HG03442 (cell line): ENCODE results near the gene HOXB9.

Source experiments
- ATAC-seq: cut with Tn5 transposase; IDR thresholded peaks from one replicate; pipeline ENCODE4 v1.9.1; 2021; ENCODE audit warnings: mild to moderate bottlenecking, moderate library complexity; ENCODE audit not compliant: unreplicated experiment

HOXB9 gene

GRCh38 chr17:48626245-48627117, at the start of gene HOXB9:
Gene HOXB9 (minus strand): TSS chr17:48626358. CDS start chr17:48626269, 89 bp downstream.
- no peak for ATAC-seq

- ATAC-seq, result no peak
Observed at GRCh38 chr17:48672340-48672739, 46.2 kb upstream of the HOXB9 start.

GRCh38 chr17:48671697-48672171, 45.6 kb upstream of the HOXB9 start:
- no peak for ATAC-seq

- no peak for ATAC-seq
Observed at GRCh38 chr17:48663134-48663924, 37.2 kb upstream of the HOXB9 start.

DNA sequence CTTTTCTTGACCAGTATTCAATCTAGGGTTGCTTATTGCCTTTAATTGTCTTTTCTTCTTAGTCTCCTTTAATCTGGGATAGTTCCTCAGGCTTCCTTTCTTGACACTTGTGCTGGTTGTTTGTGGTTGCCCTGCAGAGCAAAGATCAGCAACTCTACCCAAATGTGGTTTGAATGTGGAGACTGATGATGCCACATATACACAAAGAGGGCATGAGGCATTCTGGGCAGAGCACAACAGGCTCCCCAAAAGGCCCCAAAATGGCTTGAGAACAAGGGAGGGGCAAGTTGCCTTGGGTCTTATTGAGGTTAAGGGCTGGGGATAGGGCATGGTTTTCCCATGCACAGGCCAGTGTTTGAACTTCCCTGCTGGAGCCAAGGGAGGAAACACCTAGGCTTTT, 29.8 kb upstream of the HOXB9 start:
- ATAC-seq, result no peak

DNA sequence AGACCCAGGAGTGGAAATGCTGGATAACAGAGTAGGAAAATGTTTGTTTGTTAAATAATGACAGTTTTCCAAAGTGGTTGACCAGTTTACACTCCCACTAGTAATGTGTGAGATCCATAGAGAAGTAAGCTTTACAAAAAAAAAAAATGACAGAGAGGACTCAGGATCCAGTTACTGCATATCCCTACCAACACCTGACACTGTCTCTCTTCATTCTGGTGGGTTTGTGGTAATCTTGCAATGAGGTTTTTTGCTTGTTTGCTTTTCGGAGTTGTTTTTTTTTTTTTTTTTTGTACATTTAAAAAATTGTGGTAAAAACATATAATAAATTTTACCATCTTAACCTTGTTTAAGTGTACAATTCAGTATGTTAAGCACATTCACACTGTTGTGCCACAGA, 23.6 kb upstream of the HOXB9 start:
- ATAC-seq, result no peak

DNA sequence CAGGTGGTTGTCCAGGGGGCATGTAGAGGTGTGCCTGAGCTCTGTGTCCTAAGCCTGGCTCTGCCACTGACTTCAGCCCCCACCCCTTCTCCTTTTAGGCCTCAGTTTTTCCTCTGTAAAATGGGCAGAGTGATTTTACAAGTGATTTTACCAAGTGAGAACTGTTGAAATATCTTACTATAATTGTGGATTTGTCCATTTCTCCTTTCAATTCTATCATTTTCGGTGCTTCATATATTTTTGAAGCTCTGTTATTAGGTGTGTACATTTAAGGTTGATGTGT, 21.7 kb upstream of the HOXB9 start:
- ATAC-seq, result no peak

GRCh38 chr17:48647103-48647962, 21.2 kb upstream of the HOXB9 start:
- ATAC-seq, result no peak

DNA sequence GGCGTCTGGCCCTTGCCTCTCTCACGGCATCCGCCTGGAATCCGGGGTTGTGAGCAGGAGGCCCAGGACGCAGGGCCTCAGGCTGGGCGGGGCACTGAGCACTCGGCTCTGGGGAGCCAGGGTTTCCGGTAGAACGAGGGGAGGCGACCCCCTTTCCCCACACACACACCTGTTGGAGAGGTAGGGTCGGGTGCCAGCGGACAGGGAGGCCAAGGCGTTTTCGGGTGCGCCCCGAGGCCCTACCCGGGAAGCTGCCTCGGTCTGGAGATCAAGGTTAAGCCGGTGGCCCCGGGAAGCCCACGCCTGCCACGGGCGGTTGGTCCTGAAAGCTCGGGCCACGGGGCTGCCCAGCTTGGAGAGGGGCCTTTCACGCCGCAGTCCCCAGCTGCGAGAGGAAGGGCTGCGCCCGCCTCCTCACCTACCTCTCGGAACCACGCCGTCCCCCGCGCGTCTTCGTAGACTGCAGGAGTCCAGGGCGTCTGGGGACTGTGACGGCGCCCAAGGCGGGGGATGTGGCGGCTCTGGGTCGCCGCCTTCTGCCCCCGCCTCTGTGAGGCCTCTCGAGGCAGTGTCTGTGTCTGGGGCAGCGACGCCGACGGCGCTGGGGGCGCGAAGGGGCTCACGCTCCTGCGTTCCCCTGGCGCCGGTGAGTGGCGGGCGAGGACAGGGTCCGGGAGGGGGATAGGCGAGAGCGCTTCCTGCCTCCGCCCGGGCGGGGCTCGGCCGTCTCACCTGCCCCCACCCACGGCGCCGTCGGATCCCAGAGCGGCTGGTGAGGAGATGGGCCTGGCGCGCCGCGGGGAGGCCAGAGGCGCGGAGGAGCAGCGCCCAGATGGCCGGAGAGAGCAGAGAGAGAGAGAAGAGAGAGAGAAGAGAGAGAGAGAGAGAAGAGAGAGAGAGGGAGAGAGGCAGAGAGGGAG, 20.3 kb upstream of the HOXB9 start:
- ATAC-seq, result no peak

DNA sequence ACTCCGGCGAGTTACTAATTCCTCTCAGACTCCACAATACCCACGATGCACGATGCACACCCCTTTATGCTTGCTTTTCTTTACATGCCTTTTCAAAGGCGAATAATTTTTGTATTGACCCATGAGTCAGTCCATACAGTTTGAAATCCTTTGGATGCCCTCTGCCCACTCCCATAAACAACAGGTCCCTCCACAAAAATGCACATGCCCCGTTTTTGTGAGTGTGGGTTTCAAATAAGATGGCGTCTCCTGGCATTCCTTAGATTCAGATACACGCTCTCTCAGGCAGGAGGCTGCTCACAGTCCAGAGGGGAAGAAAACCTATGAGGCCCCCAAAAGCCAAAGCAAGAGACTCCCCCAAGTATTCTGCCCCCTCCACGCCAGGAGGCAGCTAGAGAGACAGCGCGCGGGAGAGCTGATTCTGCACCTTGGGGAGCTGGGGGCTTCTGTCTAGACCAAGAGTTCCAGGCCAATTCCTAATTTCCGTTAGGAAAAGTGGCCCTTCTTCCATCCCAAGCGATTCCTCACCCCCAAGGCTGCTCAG, 19.6 kb upstream of the HOXB9 start:
- ATAC-seq, result no peak

DNA sequence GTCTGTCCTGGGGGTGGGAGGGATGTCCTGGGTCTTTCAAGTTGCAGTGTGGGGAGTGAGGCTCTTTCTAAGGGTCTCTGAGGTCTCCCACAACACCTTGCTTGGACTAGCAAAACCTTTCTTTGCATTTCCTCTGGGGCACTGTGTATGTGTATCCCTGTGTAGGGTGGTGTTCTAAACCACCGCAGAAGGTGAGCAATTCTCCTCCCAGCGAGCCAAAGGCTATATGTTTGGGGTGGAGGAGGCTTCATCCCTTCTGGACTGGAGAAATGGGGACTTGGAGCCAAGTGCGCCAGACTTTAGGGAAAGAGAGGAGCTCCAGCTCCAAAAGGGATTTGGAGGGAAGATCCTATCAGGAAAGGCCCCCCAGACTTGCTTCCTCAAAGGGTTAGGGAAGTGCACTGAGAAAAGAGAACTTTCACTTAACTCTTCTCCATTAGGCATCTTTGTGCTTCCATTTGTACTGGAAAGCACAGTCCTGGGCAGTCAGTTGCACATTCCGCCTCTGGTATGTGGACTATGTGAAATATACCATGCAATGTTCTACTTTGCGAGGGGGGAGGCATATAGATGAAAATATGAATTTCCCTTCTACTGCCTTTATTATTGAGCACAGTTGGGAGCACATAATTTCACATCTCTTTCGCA, 18.9 kb upstream of the HOXB9 start:
- no peak for ATAC-seq

- ATAC-seq, result no peak
Observed at GRCh38 chr17:48644159-48644558, 18.0 kb upstream of the HOXB9 start.

DNA sequence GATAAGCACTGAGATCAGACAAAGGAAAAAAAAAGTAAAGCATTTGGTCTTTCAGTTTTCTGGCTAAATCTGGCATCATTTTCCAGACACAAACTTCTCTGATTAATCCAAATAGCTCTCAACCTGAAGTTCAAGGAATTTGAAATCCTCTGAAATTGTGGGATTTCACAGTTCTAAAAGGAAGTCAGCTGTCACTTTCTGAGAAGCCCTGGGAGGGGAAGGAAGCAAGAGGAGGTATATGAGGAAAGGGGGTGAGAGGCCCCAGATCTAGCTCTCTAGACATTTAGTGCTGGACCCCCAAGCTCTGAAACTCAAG, 17.5 kb upstream of the HOXB9 start:
- no peak for ATAC-seq

DNA sequence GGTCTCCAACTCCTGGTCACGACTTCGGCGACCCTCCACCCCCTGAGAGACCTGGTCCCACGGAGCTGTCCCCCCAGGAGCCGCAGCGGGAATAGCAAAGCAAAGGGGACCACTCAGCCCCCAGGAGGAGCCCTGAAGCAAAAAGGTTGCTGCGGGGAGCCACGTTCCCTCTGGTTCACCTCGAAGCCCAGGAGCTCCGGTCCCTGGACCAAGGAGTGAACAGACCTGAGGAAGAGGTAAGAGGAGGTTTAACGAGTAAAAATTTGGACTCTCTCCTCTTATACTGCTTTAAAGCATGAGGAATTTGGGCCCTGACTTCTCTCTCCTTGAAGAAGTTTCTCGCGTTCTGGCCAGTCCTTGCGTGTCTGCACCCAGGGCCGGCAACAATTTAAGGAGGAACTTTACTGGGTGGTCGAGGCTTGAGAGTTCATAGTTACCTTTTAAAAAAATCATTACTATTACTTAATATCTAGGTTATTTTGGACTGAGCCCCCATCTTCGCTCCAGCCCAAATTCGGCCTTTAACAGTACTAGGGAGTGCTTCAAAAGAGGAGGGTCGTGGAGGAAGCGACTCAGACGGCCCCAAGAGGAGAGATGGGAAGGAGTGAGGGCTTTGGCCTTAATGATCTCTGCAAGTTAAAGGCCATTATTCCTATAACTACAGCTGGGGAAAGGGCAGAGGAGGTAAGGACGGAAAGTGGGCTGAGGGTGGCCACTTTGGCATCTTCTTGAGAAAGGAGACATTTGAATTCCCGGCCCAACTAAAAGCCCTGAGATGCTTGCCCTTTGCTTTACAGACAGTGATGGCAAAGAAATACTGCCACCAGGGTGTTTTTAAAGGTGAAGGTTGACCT, 16.9 kb upstream of the HOXB9 start:
- no peak for ATAC-seq

- ATAC-seq, result no peak
Observed at GRCh38 chr17:48642059-48642842, 16.1 kb upstream of the HOXB9 start.

- ATAC-seq, result no peak
Observed at GRCh38 chr17:48641541-48642058, 15.4 kb upstream of the HOXB9 start.

- ATAC-seq, result no peak
Observed at GRCh38 chr17:48640858-48641180, 14.7 kb upstream of the HOXB9 start.
